Measurements from ENCODE around the gene FOSL2.

The FOSL2 gene

DNA sequence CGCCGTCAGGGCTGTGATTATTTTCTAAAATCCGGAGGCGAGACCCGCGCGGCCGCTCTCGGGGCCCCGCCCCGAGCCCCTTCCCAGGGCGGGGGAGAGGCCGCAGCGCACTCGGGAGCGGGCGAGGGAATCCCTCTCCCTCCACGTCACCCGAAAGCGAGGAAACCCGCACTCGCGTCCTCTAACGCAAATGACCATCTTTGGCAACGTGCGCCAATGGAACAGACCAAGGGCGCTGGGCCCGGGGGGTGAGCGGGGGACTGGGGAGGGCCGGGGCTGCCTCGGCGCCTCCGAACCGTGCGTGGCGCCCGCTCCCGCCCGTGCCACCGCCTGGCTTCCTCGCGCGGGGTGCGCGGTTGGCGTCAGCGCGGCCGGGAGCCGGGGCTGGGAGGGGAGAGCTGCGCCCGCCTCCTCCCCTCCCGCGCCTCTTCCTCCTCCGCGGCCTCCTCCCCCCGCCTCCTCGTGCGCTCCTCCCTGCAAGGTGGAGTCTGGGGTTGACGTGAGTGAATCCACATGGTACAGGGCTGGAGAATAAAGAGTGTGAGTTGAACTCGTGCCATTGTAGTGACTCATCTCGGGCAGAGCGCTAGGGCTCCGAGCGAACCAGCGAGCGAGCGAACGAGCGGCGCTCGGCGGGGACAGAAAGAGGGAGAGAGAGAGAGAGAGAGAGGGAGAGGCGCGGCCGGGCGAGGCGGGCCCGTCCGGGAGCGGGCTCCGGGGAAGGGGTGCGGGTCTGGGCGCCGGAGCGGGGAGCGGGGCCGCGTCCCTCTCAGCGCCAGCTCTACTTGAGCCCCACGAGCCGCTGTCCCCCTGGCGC is at the start of gene FOSL2:
Gene FOSL2, plus strand, starts transcription at position 562 of the 817 bp plus-strand sequence. CDS start 863 bp downstream, outside the sequence.
- peak; percentile 87 for DNase-seq (ENCODE audit: low spot score)

DNA sequence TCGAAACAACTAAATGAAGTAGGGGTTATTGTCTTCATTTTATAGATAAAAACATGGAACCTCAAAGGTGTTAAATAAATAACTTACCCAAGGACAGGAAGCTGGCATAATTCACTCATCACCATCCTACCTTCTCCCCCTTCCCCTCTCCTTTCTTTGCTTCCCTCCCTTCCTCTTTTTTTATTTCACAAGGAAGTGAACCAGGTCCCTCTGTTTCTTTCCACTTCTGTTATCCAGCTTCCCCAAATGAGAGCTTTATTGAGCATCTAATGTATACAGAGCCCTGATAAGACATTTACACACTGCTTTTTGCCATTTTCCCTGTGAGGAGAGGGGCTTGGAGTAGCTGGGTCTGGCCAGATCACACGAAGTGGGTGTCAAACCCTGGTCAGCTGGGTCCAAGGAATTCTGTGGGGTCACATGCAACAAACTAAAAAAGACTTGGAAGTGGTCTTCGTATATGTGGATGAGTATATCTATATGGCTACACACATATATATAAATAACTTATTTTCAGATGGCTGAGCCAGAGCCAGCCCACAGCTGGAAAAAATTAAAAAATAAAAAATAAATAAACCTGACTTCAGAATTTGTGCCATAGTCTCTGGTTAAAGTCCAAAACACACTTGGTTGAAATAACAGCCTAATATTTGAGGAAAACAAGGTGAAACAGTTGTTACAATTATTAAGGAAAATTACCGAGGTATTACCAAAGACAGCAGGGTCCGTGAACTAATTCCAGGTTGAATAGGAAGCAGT is 49.3 kb upstream of the FOSL2 start:
- no peak for DNase-seq (ENCODE audit: low spot score)

DNA sequence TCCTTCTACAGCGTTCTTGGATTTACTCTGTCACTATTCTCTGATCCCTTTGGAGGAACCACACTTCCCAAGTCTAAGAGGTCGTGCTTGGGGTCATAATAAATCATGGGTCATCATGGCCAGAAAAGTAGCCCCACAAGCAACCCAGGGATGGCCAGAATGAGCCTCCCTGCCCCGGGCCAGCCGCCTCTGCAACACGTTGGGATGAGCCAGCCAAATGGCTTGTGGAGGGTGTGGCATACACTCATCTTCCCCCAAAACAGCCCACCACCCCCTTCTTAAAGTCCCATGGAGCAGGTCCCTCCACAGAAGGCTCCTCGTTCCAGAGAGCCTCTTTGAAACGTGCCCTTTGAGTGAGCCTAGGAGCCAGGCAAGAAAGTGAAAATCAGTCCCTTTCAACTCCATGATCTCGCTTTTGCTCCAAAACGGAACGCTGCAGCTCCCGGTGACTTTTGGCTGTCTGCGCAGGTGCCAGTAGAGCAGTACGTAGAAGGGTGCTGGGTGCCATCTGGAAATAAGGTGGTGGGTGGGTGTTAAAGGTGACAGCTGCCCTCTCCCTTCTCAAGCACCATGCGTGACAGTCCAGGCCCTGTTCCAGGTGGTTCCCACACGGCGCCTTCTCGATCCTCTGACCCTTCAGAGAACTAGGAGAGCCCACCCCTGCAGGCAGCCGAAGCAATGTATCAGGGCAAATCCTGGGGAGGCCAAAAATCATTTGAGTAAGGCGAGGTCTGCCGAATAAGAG is 48.5 kb upstream of the FOSL2 start:
- no peak for DNase-seq (ENCODE audit: low spot score)

DNA sequence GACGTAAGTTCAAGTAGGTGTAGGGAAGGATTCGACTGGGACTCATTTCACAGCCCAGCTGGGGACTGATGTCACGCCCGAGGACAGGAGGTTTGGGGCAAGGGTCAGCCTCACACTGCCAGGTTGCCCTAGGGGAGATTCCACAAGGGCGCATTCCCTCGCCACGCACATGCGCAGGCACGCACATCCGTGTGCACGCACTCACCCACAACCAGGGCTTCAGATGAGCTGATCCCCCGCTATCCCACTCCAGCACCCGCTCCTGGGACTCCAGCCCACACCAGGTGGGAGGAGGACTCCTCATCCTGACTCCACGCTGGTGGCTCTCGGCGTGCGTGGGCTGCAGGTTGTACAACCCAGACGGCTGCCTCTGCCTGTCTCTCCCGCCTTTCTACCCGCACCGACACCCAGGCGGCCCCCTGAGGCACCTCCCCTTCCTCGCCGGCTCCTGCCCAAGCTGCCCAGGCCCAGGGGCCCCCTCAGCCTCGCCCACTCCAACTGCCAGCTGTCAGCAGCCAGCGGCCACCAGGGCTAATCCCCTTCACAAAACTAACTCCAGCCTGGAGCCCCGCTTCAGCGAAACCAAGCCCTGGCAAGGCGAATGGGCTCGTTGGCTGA is 47.8 kb upstream of the FOSL2 start:
- no peak for DNase-seq (ENCODE audit: low spot score)

DNA sequence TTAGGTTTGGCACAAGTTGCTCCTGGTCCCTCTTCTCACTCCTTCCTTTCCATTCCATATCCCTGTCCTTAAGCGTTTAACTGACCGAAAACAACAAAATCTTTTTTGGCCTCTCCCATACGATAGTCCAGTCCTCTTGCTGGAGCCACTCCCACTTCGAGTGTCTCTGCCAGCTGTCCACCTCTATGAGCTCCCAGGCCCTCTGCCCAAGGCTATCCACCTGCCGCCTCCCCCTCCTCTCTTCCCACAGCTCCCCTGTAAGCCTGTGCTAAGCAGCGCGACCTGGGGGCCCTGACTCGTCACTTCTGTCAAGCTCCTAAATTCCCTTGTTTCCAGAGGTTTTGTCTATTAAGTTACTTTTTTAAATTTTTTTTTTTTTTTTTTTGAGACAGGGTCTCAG is 47.0 kb upstream of the FOSL2 start:
- DNase-seq (ENCODE audit: low spot score), result no peak

DNA sequence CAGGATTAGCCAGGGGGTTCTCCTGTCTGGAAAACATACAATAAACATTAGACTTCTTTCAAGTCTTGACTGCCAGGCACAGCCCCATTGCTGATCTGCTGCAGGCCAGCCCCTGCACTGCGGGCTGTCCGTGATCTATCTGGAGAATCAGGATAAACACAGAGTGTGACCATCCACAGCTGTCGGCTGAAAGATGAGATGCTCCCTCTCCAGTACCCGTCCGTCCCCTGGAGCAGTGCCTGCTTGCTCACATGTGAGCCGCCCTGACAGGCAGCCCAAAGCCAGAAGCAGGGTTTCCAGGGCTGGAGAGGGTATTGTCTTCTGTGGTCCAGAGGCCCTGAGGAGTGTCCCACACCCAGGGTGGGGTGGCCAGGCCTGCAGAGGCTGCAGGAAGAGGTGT is 46.1 kb upstream of the FOSL2 start:
- no peak for DNase-seq (ENCODE audit: low spot score)

DNA sequence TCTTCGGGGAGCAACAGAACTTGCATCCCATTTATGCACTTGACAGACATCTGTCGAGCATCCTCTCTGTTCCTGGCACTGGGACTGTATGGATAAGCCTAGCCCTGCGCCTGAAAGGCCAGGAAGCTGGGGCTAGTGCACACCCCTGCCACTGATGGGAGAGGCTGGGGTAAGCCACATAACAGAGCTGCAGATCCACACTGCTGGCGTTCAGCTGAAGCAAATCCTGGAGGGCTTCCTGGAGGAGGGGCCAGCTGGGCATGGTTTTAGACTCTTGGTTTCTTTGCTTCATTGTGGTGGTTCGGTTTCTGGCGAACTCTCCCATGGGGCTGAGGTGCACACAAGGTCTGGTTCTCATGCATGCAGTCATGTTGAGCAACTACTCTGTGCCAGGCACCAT is 45.5 kb upstream of the FOSL2 start:
- no peak for DNase-seq (ENCODE audit: low spot score)

DNA sequence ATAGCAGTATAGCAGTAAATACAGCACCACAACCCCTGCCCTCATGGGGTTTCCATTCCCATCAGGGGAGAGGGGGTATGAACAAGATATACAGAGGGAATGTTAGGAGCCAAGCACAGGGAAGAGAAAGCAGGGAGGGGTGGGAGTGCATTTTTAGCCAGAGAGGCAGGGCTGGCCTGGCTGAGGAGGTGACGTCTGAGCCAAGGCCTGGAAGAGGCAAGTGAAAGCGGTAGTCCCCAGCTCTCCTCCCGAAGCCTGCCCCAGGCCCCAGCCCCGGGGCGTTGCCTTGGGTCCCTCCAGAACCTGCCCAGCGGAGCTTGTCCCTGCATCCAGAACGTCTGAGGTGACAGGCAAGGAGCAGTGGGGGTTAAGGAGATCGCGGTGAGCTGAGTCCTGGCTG is 45.1 kb upstream of the FOSL2 start:
- DNase-seq (ENCODE audit: low spot score), result no peak

DNA sequence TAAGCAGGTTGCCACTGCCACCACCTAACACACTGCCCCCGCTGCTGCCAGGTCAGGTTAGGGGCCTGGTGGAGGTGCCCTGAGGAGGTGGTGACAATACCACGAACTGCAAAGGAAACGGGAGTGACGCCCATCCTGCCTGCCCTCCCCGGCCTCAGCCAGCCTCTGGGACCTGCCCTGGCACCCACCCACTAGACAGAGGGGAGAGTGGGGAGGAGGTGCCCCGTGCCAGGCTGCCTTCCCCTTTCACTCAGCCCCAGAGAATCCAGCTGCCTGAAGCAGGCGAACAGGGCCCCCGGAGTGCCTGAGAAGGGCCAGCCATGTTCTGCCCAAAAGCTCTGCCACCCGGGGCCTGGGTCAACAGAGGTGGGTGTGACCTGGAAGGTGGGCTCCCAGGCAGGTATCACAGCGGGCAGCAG is 44.5 kb upstream of the FOSL2 start:
- DNase-seq (ENCODE audit: low spot score), result no peak

DNA sequence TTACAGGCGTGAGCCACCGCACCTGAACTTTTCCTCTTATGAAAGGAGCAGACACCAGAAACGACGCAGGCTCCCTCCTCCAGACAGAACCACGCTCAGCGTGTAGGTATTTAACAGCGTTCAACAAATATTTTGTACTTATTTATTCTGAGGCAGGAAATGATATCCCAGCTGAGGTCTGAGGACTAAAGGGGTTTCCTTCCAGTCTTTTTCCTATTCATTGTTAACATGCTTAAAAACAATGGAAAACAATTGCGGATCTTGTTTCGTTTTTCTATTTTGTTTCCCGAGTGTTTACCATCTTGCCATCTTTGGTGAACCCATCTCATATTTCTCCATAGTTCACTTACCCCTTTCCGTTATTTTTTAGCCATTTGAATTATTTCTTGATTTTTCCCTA is 43.7 kb upstream of the FOSL2 start:
- DNase-seq (ENCODE audit: low spot score), result no peak

DNA sequence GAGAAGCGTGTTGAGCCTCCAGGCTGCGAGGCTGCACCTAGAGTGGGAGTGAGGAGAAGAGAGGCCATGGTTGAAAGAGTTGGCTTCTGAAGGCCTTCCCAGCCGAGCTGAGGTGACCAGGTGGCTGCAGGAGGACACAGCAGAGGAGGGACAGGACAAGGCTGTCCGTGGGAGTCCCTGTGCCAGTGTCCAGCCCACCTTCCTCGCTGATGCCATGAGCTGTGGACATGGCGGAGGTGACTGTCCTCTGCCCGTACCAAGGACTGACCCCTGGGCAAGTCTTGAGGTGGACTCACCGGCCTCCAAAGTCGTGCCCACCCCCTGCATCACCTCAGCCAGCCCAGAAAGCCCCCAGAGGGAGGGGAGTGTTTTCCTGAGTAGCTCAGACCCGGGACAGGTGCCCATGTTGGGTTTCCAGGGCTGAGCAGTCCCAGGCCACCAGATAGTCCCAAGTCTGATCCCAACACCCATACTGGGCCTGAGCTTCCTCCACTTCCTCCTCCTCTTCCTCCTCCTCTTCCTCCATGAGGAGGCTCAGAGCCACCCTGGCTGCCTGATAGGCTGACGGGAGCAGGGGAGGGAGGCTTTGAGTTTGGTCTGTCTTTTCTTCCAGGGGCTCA is 43.0 kb upstream of the FOSL2 start:
- no peak for DNase-seq (ENCODE audit: low spot score)

DNA sequence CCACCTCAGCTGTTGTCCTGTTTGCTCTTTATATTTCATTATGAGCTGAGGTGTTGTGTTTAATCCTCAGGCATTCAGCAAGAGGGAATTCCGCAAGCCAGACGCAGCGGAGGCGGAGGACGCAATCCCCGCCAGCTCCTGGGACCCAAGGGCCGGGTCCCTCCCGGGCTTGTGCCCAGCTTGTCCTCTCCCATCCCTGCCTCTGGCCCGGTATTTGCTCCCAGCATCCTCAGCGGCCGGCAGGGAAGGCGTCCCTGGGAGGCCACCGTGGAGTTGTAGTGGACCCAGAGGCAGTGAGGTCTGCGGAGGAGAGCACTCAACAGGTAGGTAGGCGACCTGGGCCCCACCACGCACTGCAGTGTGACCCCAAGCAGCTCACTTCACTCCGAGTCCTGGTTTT is 42.5 kb upstream of the FOSL2 start:
- no peak for DNase-seq (ENCODE audit: low spot score)

DNA sequence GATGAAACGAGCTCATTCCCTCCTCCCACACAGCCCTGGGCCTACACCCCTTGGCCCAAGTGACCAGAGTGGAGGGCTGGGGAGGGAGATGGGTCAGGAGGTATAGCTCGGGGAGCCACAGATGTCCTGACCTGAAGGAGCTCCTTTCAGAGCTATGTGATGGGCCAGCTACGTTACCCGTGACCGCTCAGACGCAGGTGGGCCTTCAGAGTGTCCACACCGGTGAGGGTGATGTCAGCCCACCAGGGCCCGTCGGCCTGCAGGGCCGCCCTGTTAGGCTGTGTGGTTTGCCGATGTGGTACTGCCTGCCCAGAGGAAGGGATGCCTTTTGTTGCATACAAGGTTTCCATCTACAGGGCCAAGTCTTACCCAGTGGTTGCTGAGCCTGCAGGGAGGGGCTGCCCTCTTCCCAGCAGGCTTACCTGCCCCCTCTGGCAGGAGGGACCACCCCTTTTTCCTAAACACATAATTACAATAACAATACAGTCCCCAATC is 41.8 kb upstream of the FOSL2 start:
- DNase-seq (ENCODE audit: low spot score), result no peak

DNA sequence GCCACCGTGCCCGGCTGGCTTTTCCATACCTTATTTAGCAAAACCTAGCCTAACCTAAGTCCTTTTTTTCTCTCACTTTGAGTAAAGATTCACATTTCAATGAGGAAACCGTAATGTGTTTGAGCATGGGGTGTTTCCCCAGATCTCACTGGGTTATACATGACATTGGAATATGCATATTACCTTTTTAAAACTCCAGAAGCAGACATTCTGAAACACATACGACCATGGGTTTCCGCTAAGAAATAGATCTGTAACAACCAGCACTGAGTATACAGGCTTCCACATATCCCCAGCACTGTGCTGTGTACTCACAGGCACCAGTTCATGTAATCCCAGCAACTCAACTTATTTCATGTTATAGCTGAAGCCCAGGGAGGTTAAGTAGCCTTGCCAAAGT is 41.0 kb upstream of the FOSL2 start:
- DNase-seq (ENCODE audit: low spot score), result no peak

DNA sequence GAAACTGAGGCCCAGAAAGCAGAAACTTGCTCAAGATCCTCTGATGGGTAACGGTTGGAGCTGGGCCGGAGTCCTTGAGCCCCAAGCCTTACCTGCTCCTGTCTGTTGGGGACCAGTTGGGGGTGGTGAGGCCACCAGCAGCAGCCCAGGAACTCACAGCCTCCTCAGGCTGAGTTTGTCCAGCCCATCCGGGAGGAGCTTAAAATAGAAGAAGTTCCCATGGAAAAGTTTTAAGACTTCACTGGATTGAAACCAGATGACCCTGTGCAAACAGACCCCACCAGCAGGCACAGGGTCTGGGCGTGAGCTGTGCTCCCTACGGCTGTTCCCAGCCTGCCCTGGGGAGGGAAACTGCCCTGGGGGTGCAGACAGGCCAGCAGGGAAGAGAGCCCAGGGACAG is 40.6 kb upstream of the FOSL2 start:
- DNase-seq (ENCODE audit: low spot score), result no peak

DNA sequence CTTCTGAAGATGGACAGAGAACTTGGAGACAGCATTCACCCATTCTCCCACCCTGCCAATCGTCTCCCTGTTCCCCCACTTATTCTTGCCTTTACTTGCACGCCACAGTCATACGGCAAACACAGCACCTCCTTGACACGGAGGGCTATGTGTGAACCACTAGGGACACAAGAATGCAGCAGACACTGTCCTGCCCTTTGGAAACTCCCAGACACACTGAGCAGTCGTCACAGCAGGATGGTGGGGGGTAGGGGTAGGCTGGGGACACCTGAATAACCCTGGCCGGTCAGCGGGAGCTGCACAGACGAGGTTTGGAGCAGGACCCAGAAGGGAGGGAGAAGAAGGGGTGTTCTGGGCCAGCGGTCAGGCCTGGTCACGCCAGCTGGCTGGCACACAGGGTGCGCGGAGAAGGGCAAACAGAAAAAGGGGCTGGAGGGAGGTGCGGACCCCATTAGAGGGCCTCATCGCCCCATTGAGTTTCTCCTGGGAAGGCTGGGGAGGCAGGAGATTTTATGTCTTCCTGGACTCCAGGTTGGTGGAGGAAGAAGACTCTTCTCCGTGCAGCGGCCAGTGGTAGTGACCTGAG is 40.0 kb upstream of the FOSL2 start:
- DNase-seq (ENCODE audit: low spot score), result no peak

DNA sequence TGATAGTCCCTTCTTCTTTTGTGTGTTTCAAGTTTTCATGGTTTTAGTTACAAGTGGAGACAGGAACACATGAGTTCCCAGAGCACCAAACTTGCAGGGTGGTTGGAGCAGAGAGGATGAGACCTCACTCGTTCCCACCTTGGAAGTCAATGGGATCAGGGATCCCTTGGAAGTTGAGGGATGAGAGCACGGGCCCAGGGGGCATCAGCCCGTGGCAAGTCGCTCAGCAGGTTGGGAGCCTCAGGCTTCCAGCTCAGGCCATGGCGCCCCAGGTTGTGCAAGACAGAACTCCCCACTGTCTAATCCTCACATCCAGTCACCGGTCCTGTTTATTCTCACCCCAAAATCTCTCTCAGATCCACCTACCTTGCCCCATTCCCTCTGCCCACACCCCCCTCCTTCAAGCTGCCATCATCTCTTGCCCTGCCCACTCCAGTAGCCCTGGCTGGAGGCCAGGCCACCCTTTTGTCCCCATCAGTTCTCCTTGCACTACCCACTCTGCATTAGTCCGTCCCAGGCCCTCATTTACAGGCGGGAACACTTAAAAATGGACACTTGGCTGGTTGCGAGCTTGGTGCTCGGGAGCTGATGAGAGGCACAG is 37.6 kb upstream of the FOSL2 start:
- no peak for DNase-seq (ENCODE audit: low spot score)

DNA sequence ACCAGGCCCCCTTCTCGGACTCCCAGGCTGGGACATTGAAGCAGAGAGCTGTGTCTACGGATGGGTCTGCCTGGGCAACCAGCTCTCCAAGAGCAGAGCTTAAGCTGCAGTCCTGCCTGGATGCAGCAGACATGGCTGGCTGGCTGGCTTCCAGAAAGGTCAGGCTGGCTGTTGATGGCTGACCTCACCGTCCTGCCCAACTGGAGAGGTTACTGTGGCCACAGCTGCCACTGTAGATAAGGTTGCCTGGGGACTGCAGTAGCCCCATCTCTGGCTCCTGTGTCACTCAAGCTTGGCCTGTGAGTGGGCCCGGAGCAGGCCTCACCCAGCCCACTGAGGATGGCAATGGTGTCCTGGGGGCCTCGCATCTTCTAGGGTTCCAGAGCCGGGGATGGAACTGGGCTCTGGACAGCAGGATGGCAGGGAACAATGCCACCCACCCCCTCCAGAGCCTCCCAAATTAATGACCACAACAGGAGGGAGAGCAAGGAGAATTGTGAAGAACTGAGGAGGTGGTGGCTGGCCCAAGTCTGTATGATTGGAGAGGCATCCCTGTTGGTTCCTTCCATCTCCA is 37.0 kb upstream of the FOSL2 start:
- DNase-seq (ENCODE audit: low spot score), result no peak

DNA sequence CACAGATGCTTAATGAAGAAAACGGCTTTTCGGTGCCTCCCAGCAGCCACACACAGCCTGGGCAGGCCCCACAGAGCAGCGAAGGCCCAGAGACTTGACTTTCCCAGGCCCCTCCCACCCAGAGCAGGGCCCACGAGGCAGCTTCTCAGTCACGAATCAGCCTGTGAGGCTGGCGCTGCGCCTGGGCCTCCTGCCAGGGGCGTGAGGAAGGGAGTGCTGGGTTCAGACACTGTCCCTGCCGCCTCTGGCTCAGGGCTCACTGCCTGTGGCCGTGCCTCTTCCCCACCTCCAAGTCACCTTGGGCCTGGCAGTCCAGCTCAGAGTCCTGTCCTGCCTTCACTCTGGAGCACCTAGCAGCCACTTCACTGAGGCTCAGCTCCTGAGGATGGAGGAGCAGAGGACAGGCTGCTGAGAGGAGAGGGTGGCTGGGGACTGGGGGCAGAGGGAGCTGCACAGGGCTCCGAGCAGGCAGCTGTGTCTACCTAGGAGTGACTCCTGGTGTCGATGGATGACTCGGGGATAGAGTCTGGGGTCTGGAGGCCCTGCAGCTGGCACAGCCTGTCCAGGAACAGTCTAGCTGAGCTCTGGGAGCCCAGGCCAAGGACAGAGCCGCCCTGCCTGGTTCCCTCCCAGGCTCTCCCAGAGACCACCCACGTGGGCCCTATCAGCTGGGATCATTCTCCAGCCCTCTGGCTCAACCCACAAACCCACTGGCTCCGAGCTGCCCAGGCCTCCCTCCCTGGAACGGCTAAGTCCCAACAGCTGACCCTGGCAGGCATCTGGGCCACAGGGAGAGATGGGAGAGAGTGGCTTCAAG is 36.4 kb upstream of the FOSL2 start:
- DNase-seq (ENCODE audit: low spot score), result peak; percentile 59

DNA sequence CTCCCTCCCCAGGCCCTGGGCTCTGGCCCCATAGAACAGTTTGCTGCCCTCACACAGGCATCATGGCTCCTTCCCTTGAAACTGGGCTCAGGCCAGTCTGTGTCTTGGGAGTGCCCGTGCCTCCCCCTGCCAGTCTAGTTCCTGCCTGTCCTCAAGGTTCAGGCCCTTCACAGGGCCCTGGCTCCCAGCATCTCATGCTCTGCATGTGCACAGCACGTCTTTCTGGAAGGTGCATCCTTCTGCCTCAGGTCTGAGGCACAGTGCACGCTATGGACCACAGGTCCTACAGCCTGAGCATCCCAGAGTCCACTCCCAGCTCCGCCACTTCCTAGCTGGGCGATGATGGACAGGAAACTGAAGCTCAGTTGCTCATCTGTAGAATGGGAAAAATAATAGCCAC is 35.6 kb upstream of the FOSL2 start:
- DNase-seq (ENCODE audit: low spot score), result no peak
